HepG2 (cell line): ENCODE data around the gene DTNB. TPM values are rescaled to one million over a fixed set of nuclear protein-coding genes. Genes with fewer than 3 reads are reported as not detected.
"Not testable (repeated sequence)": the region's sequence is repeated elsewhere in the genome, so short reads cannot be mapped to it uniquely, and the experiment has no call there.

ENCODE experiments used
- ATAC-seq: fragments of 200-7000 bp; cut with Tn5 transposase; 3 replicates; pipeline ENCODE4 v1.9.1; 2020; ENCODE audit warnings: mild to moderate bottlenecking, moderate library complexity
- BruUV-seq: library from RNA; stranded (reverse); fragments of 400-500 nt; replicated peaks from 2 replicates; lab custom pipeline; 2021; lab: Mats Ljungman, UMichigan
- CTCF ChIA-PET: fragments of 300-600 bp; formaldehyde crosslinking; extraction: SDS; loops from one replicate; lab custom pipeline; 2021; ENCODE audit warnings: low total read pairs, inconsistent platforms, low intra/inter-chr PET ratio; lab: Yijun Ruan, JAX
- POLR2A ChIA-PET: fragments of 350-600 bp; sonication (Branson Sonifier 250); formaldehyde crosslinking; loops from one replicate; lab custom pipeline; 2020; ENCODE audit warnings: antibody characterized with exemption, inconsistent platforms; lab: Yijun Ruan, JAX
- DNase-seq: peaks from one replicate; pipeline ENCODE4 v3.0.0-alpha.2; 2015; ENCODE audit warnings: low spot score
- FAIRE-seq: peaks from 3 replicates; lab custom pipeline; 2011; peaks lifted over from hg19 to GRCh38; lab: Jason Lieb, UNC
- H2AFZ ChIP-seq: one replicate; pipeline ENCODE4 v1.6.1; 2011; ENCODE audit warnings: low read length, inconsistent platforms
- H3K27ac ChIP-seq: fragments of 300-600 bp; 3 replicates; pipeline ENCODE4 v1.8.0; 2011; ENCODE audit warnings: mixed run types, mild to moderate bottlenecking, mixed read lengths, low read length, inconsistent platforms; ENCODE audit not compliant: insufficient read depth; ENCODE audit errors: extremely low read length
- H3K27me3 ChIP-seq, 2 experiments: fragments of 200-600 bp in 1 of 2; 2 replicates in 1 of 2; 3 replicates in 1 of 2; pipeline versions ENCODE4 v1.6.0 to v1.8.0; 2011; ENCODE audit warnings: low read length in 2 of 2, mild to moderate bottlenecking in 2 of 2, moderate library complexity in 2 of 2, inconsistent platforms in 1 of 2; ENCODE audit not compliant: insufficient read depth in 2 of 2, control insufficient read depth in 1 of 2
- H3K36me3 ChIP-seq, 2 experiments: fragments of 200-600 bp in 1 of 2; replicated peaks in 1 of 2; 2 replicates in 1 of 2; 3 replicates in 1 of 2; pipeline versions ENCODE4 v1.5.1 to v1.8.0; 2011; ENCODE audit warnings: low read length in 2 of 2, inconsistent platforms in 1 of 2; ENCODE audit not compliant: insufficient read depth in 2 of 2, control insufficient read depth in 1 of 2
- H3K4me1 ChIP-seq: 2 replicates; pipeline ENCODE4 v1.5.1; 2012; ENCODE audit warnings: low read length, inconsistent platforms; ENCODE audit not compliant: insufficient read depth
- H3K4me2 ChIP-seq: 2 replicates; pipeline ENCODE4 v1.6.0; 2011; ENCODE audit warnings: low read depth, low read length, inconsistent platforms
- H3K4me3 ChIP-seq, 3 experiments: fragments of 200-600 bp in 1 of 3; sonication (generic), shearing (Covaris generic) in 1 of 3; replicated peaks in 1 of 3; 2 replicates each; pipeline ENCODE4 v1.5.1; 2011 to 2016; ENCODE audit warnings: low read length in 3 of 3, inconsistent platforms in 2 of 3, low read depth in 2 of 3, mild to moderate bottlenecking in 2 of 3, control low read depth in 1 of 3, mixed read lengths in 1 of 3; ENCODE audit not compliant: insufficient read depth in 1 of 3
- H3K79me2 ChIP-seq: one replicate; pipeline ENCODE4 v1.6.1; 2011; ENCODE audit warnings: low read length, inconsistent platforms; ENCODE audit not compliant: insufficient read depth
- H3K9ac ChIP-seq: 2 replicates; pipeline ENCODE4 v1.6.0; 2011; ENCODE audit warnings: mild to moderate bottlenecking, low read depth, low read length, inconsistent platforms; ENCODE audit not compliant: insufficient read depth
- H3K9me3 ChIP-seq: 2 replicates; pipeline ENCODE4 v1.5.1; 2012; ENCODE audit warnings: mild to moderate bottlenecking, low read length
- H4K20me1 ChIP-seq: 2 replicates; pipeline ENCODE4 v1.6.0; 2011; ENCODE audit warnings: inconsistent platforms, mild to moderate bottlenecking, low read length, moderate library complexity; ENCODE audit not compliant: insufficient read depth
- ELF3 ChIP-seq: IDR thresholded peaks from 2 replicates; pipeline ENCODE4 v1.6.1; 2016; ENCODE audit warnings: missing genetic modification reagents, missing compliant biosample characterization
- MLLT10 ChIP-seq: sonication (generic); formaldehyde crosslinking; IDR thresholded peaks from 2 replicates; pipeline ENCODE4 v1.4.0; 2020; ENCODE audit warnings: missing genetic modification reagents
- MTF1 ChIP-seq: sonication (generic); formaldehyde crosslinking; IDR thresholded peaks from 2 replicates; pipeline ENCODE4 v1.5.0; 2020; ENCODE audit warnings: missing genetic modification reagents
- NCOA1 ChIP-seq: sonication (generic); formaldehyde crosslinking; IDR thresholded peaks from 2 replicates; pipeline ENCODE4 v1.9.0; 2021; ENCODE audit warnings: missing genetic modification reagents
- RBFOX2 ChIP-seq: fragments of 200-400 bp; formaldehyde crosslinking; IDR thresholded peaks from 2 replicates; pipeline ENCODE4 v1.6.1; 2017; ENCODE audit warnings: low read depth, mild to moderate bottlenecking, low read length
- ZBTB7B ChIP-seq: sonication (generic); formaldehyde crosslinking; IDR thresholded peaks from 2 replicates; pipeline ENCODE4 v1.4.0; 2020; ENCODE audit warnings: missing genetic modification reagents
- ZNF747 ChIP-seq: sonication (generic); formaldehyde crosslinking; IDR thresholded peaks from 2 replicates; pipeline ENCODE4 v1.8.1; 2023; ENCODE audit warnings: missing genetic modification reagents, mild to moderate bottlenecking, borderline replicate concordance
- WGBS: methylation state at CpG from one replicate; pipeline ENCODE4 v1.1.6; 2017; ENCODE audit warnings: low lambda C conversion rate; 5-methylcytosine and 5-hydroxymethylcytosine counted together
- in situ Hi-C: cut with HindIII; loops from 2 replicates; pipeline ENCODE4 v1.10.0; 2017; ENCODE audit warnings: low pct_unique_long_range_greater_than_20kb; ENCODE audit not compliant: extremely low pct_ligation_motif_present
- intact Hi-C: fragments of 100-400 bp; cut with micrococcal nuclease; formaldehyde crosslinking; loops from one replicate; pipeline ENCODE4 v1.10.0; 2022; ENCODE audit not compliant: unreplicated experiment
- polyA plus RNA-seq, 8 experiments: library from polyadenylated mRNA; depleted of rRNA in 3 of 8; stranded (reverse) in 7 of 8; unstranded in 1 of 8; fragments of >200 nt; fragmentation: Illumina TruSeq in 4 of 8; extraction: Trizol in 4 of 8; gene quantifications; 2 replicates each; pipeline versions ENCODE4 v1.2.1 to v1.2.3, GENCODE V29; 2011 to 2016; ENCODE audit warnings: low read depth in 4 of 8, missing spikeins in 1 of 8, mixed read lengths in 1 of 8; ENCODE audit not compliant: insufficient read depth in 1 of 8
- total RNA-seq, 5 experiments: library from RNA; depleted of rRNA; stranded (reverse); fragments of >200 nt; fragmentation: Illumina TruSeq; extraction: Trizol; gene quantifications; 2 replicates each; pipeline ENCODE4 v1.2.3, GENCODE V29; 2016; ENCODE audit warnings: low read depth in 1 of 5

Gene DTNB
- total and polyA plus RNA-seq, 2 of the 13 experiments (the other 11 are each of a cell fraction or from before 2014, with no cell fraction given), result 14.4 to 23.9 TPM

DNA sequence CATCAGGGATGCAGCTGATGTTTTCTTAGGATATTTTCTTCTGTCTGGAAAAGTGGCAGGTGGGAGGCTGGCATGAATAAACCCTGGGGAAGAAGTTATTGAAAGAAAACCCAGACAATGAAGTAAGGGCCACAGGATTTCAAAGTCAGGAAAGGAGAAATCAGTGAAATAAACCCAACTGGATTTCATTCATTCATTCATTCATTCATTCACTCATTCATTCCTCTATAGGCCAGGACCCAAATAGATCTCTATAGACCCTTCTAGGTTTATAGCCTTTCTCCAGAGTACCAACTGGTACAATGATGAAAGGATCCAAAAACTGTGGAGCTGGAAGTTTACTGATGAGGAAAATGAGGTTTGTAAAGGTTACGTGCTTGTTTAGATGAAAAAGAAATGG, 264.3 kb downstream of the DTNB start:
- no TSS peak for BruUV-seq
- H2AFZ ChIP-seq, result no peak overlapping the region
- FAIRE-seq (no peak), DNase-seq (no peak), ATAC-seq (no peak)
- no peaks in the 10 kb centered on the region for H3K9me3 ChIP-seq
- WGBS, result 98% methylated on average over 1 of the region's 1 CpG
- H3K27me3 ChIP-seq, result no peaks in the 10 kb centered on the region
- H3K4me1 ChIP-seq, result no peaks in the 10 kb centered on the region
- no peak overlapping the region for H3K9ac ChIP-seq
- no peak overlapping the region for H3K27ac ChIP-seq
- no peaks in the 10 kb centered on the region for H4K20me1 ChIP-seq
- H3K4me2 ChIP-seq, result no peak overlapping the region
- intact Hi-C loops (no loop called here), in situ Hi-C loops (no loop called here)
- H3K4me3 ChIP-seq, result no peak overlapping the region
- no peaks in the 10 kb centered on the region for H3K79me2 ChIP-seq
- ChIA-PET CTCF (no interaction called here), POLR2A (no interaction called here)
- H3K36me3 ChIP-seq, result no peaks in the 10 kb centered on the region
- TF ChIP-seq ZNF747 (CRISPR knock-in tag) (no peak), ELF3 (CRISPR knock-in tag) (no peak), MLLT10 (no peak), ZBTB7B (CRISPR knock-in tag) (no peak)

GRCh38 chr2:25405611-25406295, 267.6 kb downstream of the DTNB start:
- FAIRE-seq, result no peak
- in situ Hi-C loops (no loop called here), intact Hi-C loops (no loop called here)
- H3K9me3 ChIP-seq, result no peaks in the 10 kb centered on the region
- H3K27ac ChIP-seq, result no peak overlapping the region
- no peak overlapping the region for H3K9ac ChIP-seq
- no peak overlapping the region for H3K4me2 ChIP-seq
- POLR2A ChIA-PET, result no interaction called here
- ATAC-seq, result no peak
- TF ChIP-seq MTF1 (CRISPR knock-in tag), result no peak
- TF ChIP-seq NCOA1, result no peak
- no peak for TF ChIP-seq RBFOX2
- 94% methylated on average over 9 of the region's 9 CpGs for WGBS
- no peaks in the 10 kb centered on the region for H4K20me1 ChIP-seq
- DNase-seq, result no peak
- CTCF ChIA-PET, result no interaction called here
- no peak overlapping the region for H2AFZ ChIP-seq
- BruUV-seq, result no TSS peak
- no peaks in the 10 kb centered on the region for H3K4me1 ChIP-seq
- H3K79me2 ChIP-seq, result no peaks in the 10 kb centered on the region
- H3K4me3 ChIP-seq, result no peak overlapping the region
- H3K36me3 ChIP-seq, result no peaks in the 10 kb centered on the region
- H3K27me3 ChIP-seq, result no peaks in the 10 kb centered on the region

GRCh38 chr2:25403120-25403760, 270.1 kb downstream of the DTNB start:
- not testable (repeated sequence) for H3K27ac ChIP-seq

More at GRCh38 chr2:25403120-25403760, 270.1 kb downstream of the DTNB start:
- H3K9me3 ChIP-seq, H3K4me1 ChIP-seq, H3K79me2 ChIP-seq, BruUV-seq, H3K4me3 ChIP-seq, H3K36me3 ChIP-seq, H3K9ac ChIP-seq, POLR2A ChIA-PET, H2AFZ ChIP-seq, H4K20me1 ChIP-seq, H3K4me2 ChIP-seq, intact Hi-C loops, DNase-seq, CTCF ChIA-PET, in situ Hi-C loops, ATAC-seq, H3K27me3 ChIP-seq, FAIRE-seq: not testable (repeated sequence)
- WGBS, result 97% methylated on average over 13 of the region's 13 CpGs
